Ovary (tissue), 3 donors: ENCODE measurements around the gene RBPJ.

Experiments used
- CTCF ChIP-seq, 3 donors: fragments of 450-650 bp in 2 of 3; fragments of 200-600 bp in 1 of 3; IDR thresholded peaks; one replicate each; pipeline versions ENCODE4 v1.5.1 to v1.8.0; 2016 to 2022; ENCODE audit warnings: antibody characterized with exemption in 3 of 3, mild to moderate bottlenecking in 1 of 3
- POLR2A ChIP-seq: fragments of 450-650 bp; IDR thresholded peaks from one replicate; pipeline ENCODE4 v1.6.1; 2017; ENCODE audit warnings: antibody characterized with exemption, mild to moderate bottlenecking, moderate library complexity
- donor health status: DM: no; HTN: no; CAD: no.

DNA sequence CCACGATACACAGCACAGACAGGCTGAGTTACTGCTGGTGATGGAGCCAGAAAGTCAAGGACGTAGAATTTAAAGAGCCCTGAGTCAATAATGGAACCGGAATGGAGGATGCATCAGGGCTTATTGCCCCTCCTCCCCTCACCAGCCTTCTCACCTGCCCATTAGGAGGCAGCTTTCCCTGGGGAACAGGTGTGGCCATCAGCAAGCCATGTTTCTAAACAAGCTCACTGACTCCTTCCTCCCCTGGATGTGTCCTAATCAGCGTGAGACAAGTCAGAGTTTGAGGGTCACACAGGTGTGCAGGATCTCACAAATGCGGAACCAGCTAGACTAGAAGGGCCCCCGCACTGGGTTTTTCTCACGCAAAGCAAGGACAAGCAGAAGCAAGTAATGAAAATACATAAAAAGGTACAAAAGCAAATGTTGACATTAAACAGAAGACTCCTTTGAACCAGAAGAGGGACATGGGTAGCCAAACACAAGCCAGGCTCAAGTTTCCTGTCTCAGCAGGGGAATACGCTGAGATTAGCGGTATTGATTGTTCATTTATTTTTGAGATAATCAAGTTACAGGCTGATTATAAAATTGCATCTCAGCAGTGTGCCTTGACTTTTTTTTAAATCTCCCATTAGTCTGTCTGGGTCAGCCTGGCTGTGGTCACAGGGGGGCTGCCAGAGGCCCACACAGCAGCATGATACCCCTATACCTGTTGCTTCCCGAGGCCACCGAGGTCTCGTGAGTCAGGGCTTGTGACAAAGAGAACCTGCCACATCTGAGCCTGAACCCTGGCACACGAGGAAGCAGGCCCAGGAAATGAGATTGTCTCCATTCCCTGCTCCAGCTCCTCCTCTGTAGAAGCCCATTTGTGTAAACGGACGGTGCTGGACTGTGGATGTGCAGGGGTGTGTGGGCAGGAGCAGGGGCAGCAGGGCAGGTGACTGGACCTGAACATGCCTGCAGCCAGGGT is 132.0 kb downstream of the RBPJ start:
- no peak for TF ChIP-seq CTCF (IDR thresholded peaks at IDR 0.05)
- no peak for TF ChIP-seq POLR2A
